HG03039 (cell line): ENCODE results near the gene CFH.
"Not testable (repeated sequence)": the region's sequence is repeated elsewhere in the genome, so short reads cannot be mapped to it uniquely, and the experiment has no call there.

Experiments used
- ATAC-seq: cut with Tn5 transposase; IDR thresholded peaks from one replicate; pipeline ENCODE4 v1.9.1; 2021; ENCODE audit warnings: mild to moderate bottlenecking, moderate library complexity; ENCODE audit not compliant: unreplicated experiment

The CFH gene

GRCh38 chr1:196738730-196739129, 86.9 kb downstream of the CFH start:
- no peak for ATAC-seq

- peak; percentile 70 for ATAC-seq
Measured at GRCh38 chr1:196743244-196743643, 91.4 kb downstream of the CFH start.

- ATAC-seq: not testable (repeated sequence)
Measured at GRCh38 chr1:196765019-196765740, 113.3 kb downstream of the CFH start.

- not testable (repeated sequence) for ATAC-seq
Measured at GRCh38 chr1:196769823-196770222, 118.0 kb downstream of the CFH start.

- no peak for ATAC-seq
Measured at GRCh38 chr1:196773713-196774112, 121.9 kb downstream of the CFH start.

- ATAC-seq: no peak
Measured at GRCh38 chr1:196774175-196774574, 122.3 kb downstream of the CFH start.

GRCh38 chr1:196774603-196775002, 122.8 kb downstream of the CFH start, which contains the start of gene CFHR3:
CFHR3 (plus strand) TSS chr1:196774840; CDS start chr1:196774887, 47 bp downstream.
- ATAC-seq: peak; percentile 67

- ATAC-seq: no peak
Measured at GRCh38 chr1:196777603-196778002, 125.8 kb downstream of the CFH start.

GRCh38 chr1:196779093-196779492, 127.2 kb downstream of the CFH start:
- ATAC-seq: no peak

- ATAC-seq: not testable (repeated sequence)
Measured at GRCh38 chr1:196791252-196791651, 139.4 kb downstream of the CFH start.

GRCh38 chr1:196794103-196794502, 142.3 kb downstream of the CFH start:
- ATAC-seq: not testable (repeated sequence)
